ENCODE measurements around the gene DPM2.

Gene DPM2

GRCh38 chr9:127918183-127919107 is 19.2 kb downstream of the DPM2 start:
- no peak for DNase-seq

GRCh38 chr9:127917603-127918002 is 20.1 kb downstream of the DPM2 start:
- DNase-seq, result peak in 2 of 14 donors; percentile 12 to 36

- peak; percentile 50 to 96 (median 88) for DNase-seq
Observed at GRCh38 chr9:127916720-127917581, 20.7 kb downstream of the DPM2 start, which contains the start of gene ST6GALNAC4. Gene ST6GALNAC4, minus strand, starts transcription at chr9:127917041. Its CDS starts 622 bp downstream, at chr9:127916419.

- DNase-seq, result peak in 4 of 14 donors; percentile 38 to 60 (median 48)
Observed at GRCh38 chr9:127915801-127916719, 21.6 kb downstream of the DPM2 start.

- DNase-seq, result no peak
Observed at GRCh38 chr9:127915325-127915752, 22.3 kb downstream of the DPM2 start.

- DNase-seq, result no peak
Observed at GRCh38 chr9:127913682-127914081, 24.0 kb downstream of the DPM2 start.

DNA sequence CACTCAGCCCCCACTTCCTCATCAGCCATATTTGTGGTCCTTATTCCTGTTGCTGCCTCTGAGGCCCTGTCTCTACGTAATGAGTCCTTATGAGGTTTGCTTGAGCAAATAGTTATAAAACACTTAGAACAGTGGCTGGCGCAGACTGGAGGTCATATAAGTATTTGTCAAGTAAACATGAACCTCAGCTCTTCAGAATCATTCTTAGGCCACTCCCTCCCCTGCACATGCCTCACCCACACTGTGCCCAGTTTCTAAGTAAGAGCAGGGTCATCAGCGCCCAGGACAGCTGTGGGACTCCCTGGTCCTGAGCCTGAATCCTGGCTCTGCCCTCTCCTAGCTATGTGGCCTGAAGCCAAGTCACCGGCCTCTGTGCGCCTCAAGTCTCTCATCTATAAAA is 24.8 kb downstream of the DPM2 start:
- DNase-seq, result no peak

GRCh38 chr9:127912296-127912695 is 25.4 kb downstream of the DPM2 start:
- no peak for DNase-seq

- peak in 1 of 14 donors; percentile 70 for DNase-seq
Observed at GRCh38 chr9:127910613-127911205, 26.9 kb downstream of the DPM2 start.

GRCh38 chr9:127909839-127910273 is 27.8 kb downstream of the DPM2 start:
- no peak for DNase-seq

- DNase-seq, result no peak
Observed at GRCh38 chr9:127908660-127908926, 29.1 kb downstream of the DPM2 start.

DNA sequence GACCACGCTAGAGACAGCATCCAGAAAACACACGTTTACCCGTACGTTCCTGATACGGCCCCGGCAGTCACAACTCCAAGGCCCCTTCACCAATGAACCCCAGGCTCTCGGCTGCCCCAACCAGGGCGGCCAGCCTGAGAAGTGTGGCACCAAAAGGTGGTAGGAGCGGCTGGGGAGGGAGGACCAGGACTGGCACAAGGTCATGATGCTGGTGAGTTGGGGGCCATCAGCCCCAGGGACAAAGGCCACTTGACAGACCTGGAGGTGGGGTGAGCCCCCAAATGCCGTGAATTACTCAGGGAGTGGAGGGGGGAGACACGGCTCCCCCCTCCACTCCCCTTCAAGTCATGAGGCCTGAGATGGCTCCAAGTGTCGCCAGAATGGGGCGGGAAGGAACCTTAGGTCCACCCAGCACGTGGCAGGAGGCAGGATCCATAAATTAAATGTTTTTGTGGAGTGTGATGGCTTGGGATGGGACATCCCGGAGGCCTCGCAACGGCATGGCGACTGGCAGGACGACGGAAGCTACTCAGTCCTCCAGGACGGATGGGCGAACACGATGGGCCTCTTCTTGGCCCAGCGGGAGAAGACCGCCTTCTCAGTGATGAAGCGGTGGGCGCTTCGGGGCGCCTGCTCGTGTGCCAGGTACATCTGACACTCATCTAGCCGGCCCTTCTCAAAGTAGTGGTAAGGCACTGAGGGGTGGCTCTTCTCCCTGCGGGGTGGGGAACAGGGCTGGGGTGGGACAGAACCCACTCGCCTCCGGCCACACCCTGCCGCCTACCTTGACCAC is 29.6 kb downstream of the DPM2 start:
- DNase-seq, result no peak

DNA sequence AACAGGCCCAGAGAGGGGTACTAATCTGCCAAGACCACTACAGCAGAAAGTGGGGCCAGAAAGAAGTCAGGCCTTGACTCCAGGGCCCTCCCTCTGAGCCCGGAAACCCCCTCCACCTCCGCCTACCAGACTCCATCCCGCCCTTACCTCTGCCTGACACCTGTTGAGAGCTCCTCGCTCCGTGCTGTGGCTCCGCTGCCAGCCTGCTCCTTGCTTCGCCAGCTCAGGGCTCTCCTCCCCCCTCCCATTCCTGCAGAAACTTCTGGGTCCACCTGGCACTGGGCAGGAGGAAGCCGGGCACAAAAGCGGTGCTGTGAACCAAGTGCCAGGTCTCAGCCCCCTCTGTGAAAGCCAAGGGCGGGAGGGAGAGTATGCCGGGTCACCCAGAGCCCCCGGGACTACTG is 31.9 kb downstream of the DPM2 start:
- peak in 6 of 14 donors; percentile 11 to 76 (median 52) for DNase-seq

GRCh38 chr9:127905004-127905728 is 32.5 kb downstream of the DPM2 start:
- no peak for DNase-seq

DNA sequence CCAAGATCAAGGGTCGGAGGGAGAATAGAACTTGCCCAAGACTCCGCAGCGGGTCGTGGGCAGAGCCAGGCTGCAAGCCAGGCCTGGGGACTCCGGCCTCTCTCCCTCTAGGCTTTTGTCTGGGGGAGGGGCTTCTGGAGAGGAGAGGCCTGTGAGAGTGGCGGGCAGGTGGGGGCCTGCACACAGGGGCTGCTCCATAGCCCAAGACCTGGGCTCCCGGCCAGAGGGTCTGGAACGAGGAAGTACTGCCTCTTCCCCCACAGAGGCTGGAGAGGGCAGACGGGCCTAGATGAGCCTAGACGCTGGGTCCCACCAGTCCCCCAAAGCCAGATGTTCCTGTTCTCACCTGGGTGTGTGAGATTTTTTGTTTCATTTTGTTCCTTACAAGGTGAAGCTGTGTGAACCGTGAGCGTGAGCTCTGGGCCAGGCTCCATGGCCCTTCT is 33.1 kb downstream of the DPM2 start:
- DNase-seq, result peak in 7 of 14 donors; percentile 11 to 57 (median 31)

- DNase-seq, result no peak
Observed at GRCh38 chr9:127903557-127904475, 33.8 kb downstream of the DPM2 start.

DNA sequence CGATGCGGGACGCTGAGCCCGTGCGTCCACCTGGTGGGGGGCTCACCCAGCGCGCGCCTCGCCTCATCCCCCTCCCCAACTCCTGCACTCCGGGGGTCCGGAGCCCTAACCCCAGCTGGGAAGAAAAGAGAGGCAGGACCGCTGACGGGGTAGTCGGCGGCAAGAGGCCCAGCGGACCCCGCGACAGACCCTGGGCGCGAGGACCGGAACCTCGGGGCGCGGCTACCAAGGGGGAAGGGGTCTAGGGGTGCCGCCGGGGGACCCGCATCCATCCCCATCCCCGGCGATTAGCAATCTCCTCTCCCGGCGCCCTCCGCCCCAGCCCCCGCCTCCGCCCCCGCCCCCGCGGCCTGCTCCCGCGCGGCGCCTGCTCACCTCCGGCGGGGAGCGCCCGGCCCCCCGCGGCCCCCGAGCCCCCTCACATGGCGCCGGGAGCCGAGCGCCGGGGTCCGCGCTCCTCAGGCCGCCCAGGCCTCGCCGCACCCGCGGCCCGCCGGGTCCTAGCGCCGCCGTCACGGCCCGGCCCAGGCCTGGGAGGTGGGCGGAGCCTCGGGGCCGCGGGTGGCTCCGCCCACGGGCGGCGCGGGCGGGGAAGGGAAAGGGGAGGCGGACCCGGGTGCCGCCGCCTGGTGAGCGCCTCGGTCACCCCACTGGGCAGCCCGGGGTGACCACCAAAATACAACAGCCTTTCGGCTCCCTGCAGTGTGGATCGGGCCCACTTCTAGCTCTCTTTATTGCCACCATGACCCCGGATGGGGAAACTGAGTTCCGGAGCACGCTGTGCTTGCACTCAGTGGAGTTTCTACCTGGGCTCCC is 38.3 kb downstream of the DPM2 start, which contains the start of gene ST6GALNAC6:
Gene ST6GALNAC6, minus strand, starts transcription at position 476 of the 816 bp plus-strand sequence. CDS start 1,622 bp downstream, outside the sequence.
- DNase-seq, result peak in 10 of 14 donors; percentile 30 to 83 (median 54)
